HepG2 (cell line): ENCODE data around the gene ALG13.

Experiments used
- HBP1 ChIP-seq: IDR thresholded peaks from 2 replicates; pipeline ENCODE4 v1.6.1; 2016; ENCODE audit warnings: low read depth, control low read depth
- TF ChIP-seq, protein P1 (sequence below): sonication (generic); formaldehyde crosslinking; IDR thresholded peaks from 2 replicates; pipeline ENCODE4 v1.4.0; 2020; ENCODE audit warnings: missing genetic modification reagents
- TF ChIP-seq, protein P2 (sequence below): sonication (generic); formaldehyde crosslinking; IDR thresholded peaks from 2 replicates; pipeline ENCODE4 v1.5.0; 2020; ENCODE audit warnings: mild to moderate bottlenecking, missing genetic modification reagents, moderate library complexity

GRCh38 chrX:111680988-111681779 is at the start of gene ALG13:
- TF ChIP-seq HBP1 (CRISPR knock-in tag) = no peak
- TF ChIP-seq, protein P1, sequence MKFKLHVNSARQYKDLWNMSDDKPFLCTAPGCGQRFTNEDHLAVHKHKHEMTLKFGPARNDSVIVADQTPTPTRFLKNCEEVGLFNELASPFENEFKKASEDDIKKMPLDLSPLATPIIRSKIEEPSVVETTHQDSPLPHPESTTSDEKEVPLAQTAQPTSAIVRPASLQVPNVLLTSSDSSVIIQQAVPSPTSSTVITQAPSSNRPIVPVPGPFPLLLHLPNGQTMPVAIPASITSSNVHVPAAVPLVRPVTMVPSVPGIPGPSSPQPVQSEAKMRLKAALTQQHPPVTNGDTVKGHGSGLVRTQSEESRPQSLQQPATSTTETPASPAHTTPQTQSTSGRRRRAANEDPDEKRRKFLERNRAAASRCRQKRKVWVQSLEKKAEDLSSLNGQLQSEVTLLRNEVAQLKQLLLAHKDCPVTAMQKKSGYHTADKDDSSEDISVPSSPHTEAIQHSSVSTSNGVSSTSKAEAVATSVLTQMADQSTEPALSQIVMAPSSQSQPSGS = peak; percentile 55; the same call in 1 of the 2 replicates
- TF ChIP-seq, protein P2, sequence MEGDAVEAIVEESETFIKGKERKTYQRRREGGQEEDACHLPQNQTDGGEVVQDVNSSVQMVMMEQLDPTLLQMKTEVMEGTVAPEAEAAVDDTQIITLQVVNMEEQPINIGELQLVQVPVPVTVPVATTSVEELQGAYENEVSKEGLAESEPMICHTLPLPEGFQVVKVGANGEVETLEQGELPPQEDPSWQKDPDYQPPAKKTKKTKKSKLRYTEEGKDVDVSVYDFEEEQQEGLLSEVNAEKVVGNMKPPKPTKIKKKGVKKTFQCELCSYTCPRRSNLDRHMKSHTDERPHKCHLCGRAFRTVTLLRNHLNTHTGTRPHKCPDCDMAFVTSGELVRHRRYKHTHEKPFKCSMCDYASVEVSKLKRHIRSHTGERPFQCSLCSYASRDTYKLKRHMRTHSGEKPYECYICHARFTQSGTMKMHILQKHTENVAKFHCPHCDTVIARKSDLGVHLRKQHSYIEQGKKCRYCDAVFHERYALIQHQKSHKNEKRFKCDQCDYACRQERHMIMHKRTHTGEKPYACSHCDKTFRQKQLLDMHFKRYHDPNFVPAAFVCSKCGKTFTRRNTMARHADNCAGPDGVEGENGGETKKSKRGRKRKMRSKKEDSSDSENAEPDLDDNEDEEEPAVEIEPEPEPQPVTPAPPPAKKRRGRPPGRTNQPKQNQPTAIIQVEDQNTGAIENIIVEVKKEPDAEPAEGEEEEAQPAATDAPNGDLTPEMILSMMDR = peak; percentile 82
